CD4-positive, CD25-positive, alpha-beta regulatory T cell (primary cell): ENCODE results near the gene RNLS. TPM values are rescaled to one million over a fixed set of nuclear protein-coding genes. Genes with fewer than 3 reads are reported as not detected.
A peak's percentile ranks its signal among the peaks of the same experiment; 100 is the strongest.

Experiments used
- ATAC-seq, 2 donors: fragments of 150-1000 bp; cut with Tn5 transposase; one replicate each; pipeline ENCODE4 v1.10.0; 2021; ENCODE audit warnings: low read depth in 2 of 2, moderate number of reproducible peaks in 2 of 2, moderate library complexity in 1 of 2
- DNase-seq, 3 donors: peaks; one replicate each; pipeline versions ENCODE4 v3.0.0 to v3.0.0-alpha.2; 2012 to 2022; ENCODE audit warnings: mixed read lengths in 1 of 3
- H3K27ac ChIP-seq: one replicate; pipeline ENCODE4 v1.7.0; 2013; ENCODE audit warnings: mild to moderate bottlenecking, low read length; ENCODE audit not compliant: insufficient read depth, poor library complexity, severe bottlenecking
- H3K27me3 ChIP-seq: one replicate; pipeline ENCODE4 v1.7.0; 2013; ENCODE audit warnings: low read length; ENCODE audit not compliant: control insufficient read depth, insufficient read depth
- H3K36me3 ChIP-seq: one replicate; pipeline ENCODE4 v1.7.0; 2013; ENCODE audit warnings: mild to moderate bottlenecking, low read length, moderate library complexity; ENCODE audit not compliant: control insufficient read depth, insufficient read depth
- H3K4me1 ChIP-seq: 2 replicates; pipeline ENCODE4 v1.7.0; 2013; ENCODE audit warnings: mild to moderate bottlenecking, low read length; ENCODE audit not compliant: insufficient read depth, control insufficient read depth, poor library complexity, severe bottlenecking
- H3K4me3 ChIP-seq: one replicate; pipeline ENCODE4 v1.7.0; 2013; ENCODE audit warnings: low read depth, mild to moderate bottlenecking, low read length, moderate library complexity
- H3K9me3 ChIP-seq, 2 experiments: 1 replicate in 1 of 2; 2 replicates in 1 of 2; pipeline ENCODE4 v1.7.0; 2013; ENCODE audit warnings: low read length in 2 of 2, mild to moderate bottlenecking in 1 of 2, moderate library complexity in 1 of 2; ENCODE audit not compliant: control insufficient read depth in 2 of 2
- H3K27ac Mint-ChIP-seq, 3 donors: one replicate each; pipeline ENCODE4 v1.8.0; 2020 to 2022; ENCODE audit warnings: mild to moderate bottlenecking in 3 of 3, mixed read lengths in 3 of 3, moderate library complexity in 2 of 3
- H3K27me3 Mint-ChIP-seq: one replicate; pipeline ENCODE4 v1.8.0; 2022; ENCODE audit warnings: mild to moderate bottlenecking, mixed read lengths
- H3K36me3 Mint-ChIP-seq: one replicate; pipeline ENCODE4 v1.8.0; 2020; ENCODE audit warnings: mixed read lengths
- H3K4me1 Mint-ChIP-seq, 4 donors: one replicate each; pipeline ENCODE4 v1.8.0; 2020 to 2022; ENCODE audit warnings: mixed read lengths in 4 of 4, mild to moderate bottlenecking in 1 of 4
- H3K4me3 Mint-ChIP-seq, 4 donors: one replicate each; pipeline ENCODE4 v1.8.0; 2020 to 2022; ENCODE audit warnings: mild to moderate bottlenecking in 4 of 4, mixed read lengths in 4 of 4, moderate library complexity in 3 of 4
- H3K9me3 Mint-ChIP-seq, 7 donors: one replicate each; pipeline ENCODE4 v1.8.0; 2020 to 2022; ENCODE audit warnings: mixed read lengths in 7 of 7, mild to moderate bottlenecking in 3 of 7, moderate library complexity in 2 of 7
- polyA plus RNA-seq, 4 donors: library from polyadenylated mRNA; unstranded; fragments of 300-500 nt; fragmentation: Illumina TruSeq; gene quantifications; one replicate each; pipeline ENCODE4 v1.2.3, GENCODE V29; 2021
- total RNA-seq: library from RNA; stranded (reverse); gene quantifications from one replicate; pipeline ENCODE4 v1.2.3, GENCODE V29; 2022

RNLS gene
- total and polyA plus RNA-seq, 5 donors from 2014 or later: 1.6 to 5.6 (median 4.4) TPM

DNA sequence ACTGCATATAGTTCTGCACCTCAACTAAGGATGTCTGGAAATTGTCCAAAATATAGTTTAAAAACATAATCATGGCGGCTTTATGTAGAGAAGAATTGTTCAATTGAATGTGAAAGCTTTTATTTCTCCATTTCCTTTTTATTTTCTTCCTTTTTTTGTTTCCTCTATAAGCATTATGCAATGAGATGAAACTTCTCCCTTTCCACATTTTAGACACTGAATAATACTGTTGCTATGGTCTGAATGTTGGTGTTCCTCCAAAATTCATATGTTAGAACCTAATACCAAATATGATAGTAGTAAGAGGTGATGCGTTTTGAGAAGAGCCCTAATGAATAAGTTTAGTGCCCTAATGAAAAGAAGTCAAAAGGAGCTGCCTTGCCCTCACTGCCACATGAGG lies 175.0 kb downstream of the RNLS start:
- Mint-ChIP-seq H3K27ac (no peak overlapping the region), H3K9me3 (no peaks in the 10 kb centered on the region), H3K36me3 (no peaks in the 10 kb centered on the region), H3K4me1 (peaks cover 0 to 9% (median 0%) of the 10 kb centered on the region in 4 donors), H3K4me3 (no peak overlapping the region), H3K27me3 (no peaks in the 10 kb centered on the region)
- no peak for DNase-seq
- H3K27ac ChIP-seq: no peak overlapping the region
- no peaks in the 10 kb centered on the region for H3K4me1 ChIP-seq
- ATAC-seq: no peak
- no peak overlapping the region for H3K4me3 ChIP-seq
- no peaks in the 10 kb centered on the region for H3K27me3 ChIP-seq
- no peaks in the 10 kb centered on the region for H3K36me3 ChIP-seq
- no peaks in the 10 kb centered on the region for H3K9me3 ChIP-seq

DNA sequence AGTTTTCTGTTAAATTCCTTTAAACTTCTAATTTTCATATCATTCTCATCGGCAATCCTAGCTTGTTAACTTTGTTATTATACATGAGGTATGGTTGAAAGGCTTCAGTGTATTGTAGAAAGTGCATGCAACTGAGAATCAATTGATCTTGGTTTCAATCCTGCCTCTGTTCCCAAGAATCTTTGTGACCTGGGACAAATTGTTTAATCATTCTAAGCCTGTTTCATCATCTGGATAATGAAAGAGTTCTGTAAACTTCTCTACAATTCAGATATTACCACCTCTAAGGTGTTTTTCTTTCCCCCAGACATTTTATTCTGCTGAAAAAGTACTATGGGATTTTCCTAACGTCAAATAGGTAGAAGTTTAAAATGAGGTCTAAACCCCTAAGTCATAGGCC lies 179.0 kb downstream of the RNLS start:
- no peak overlapping the region for H3K27ac Mint-ChIP-seq
- no peaks in the 10 kb centered on the region for H3K27me3 Mint-ChIP-seq

DNA sequence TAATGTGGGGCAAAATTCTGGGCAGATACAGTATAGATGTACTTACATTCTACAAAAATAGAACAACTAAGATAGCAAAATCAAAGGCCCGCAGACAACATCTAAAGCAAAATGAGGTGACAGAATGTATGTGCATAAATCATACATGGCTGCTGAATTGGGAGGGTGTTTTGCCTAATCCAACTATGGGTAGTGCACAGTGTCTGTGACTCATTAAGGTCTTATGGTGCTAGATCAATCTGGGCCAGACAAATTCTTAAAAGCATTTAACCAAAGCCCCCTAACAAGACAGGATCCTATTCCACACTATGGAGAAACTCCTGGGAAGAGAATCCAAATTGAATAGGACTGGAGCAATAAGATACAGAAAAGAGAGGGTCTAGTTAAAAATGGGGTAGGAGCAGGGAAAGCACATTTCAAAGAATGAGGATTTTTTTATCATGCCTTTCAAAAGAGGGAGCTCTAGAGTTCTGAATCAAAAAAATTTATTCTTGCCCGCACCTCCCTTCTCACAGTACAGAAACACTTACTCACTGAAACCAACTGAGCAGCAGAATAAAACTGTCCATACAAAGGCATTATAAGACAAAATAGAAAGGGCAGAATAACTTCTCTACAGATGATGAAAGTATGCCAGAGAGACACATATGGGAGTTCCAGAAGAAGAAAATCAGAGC lies 181.3 kb downstream of the RNLS start:
- no peaks in the 10 kb centered on the region for H3K36me3 Mint-ChIP-seq
- H3K4me3 Mint-ChIP-seq: no peak overlapping the region
- no peaks in the 10 kb centered on the region for H3K4me1 ChIP-seq
- no peaks in the 10 kb centered on the region for H3K27me3 ChIP-seq
- H3K27me3 Mint-ChIP-seq: no peaks in the 10 kb centered on the region
- H3K9me3 ChIP-seq: peaks cover 10 to 17% of the 10 kb centered on the region in 2 experiments
- peaks cover 0 to 31% (median 6%) of the 10 kb centered on the region in 7 donors for H3K9me3 Mint-ChIP-seq
- no peak overlapping the region for H3K4me3 ChIP-seq
- peaks cover 0 to 6% (median 3%) of the 10 kb centered on the region in 4 donors for H3K4me1 Mint-ChIP-seq
- DNase-seq (no peak), ATAC-seq (no peak)
- H3K27ac ChIP-seq: no peak overlapping the region
- no peak overlapping the region for H3K27ac Mint-ChIP-seq
- H3K36me3 ChIP-seq: no peaks in the 10 kb centered on the region

More for the DNA sequence above, 179.0 kb downstream of the RNLS start:
- H3K27ac ChIP-seq: no peak overlapping the region
- peaks cover 1 to 4% of the 10 kb centered on the region in 2 experiments for H3K9me3 ChIP-seq
- DNase-seq (no peak), ATAC-seq (no peak)
- H3K4me1 ChIP-seq: no peaks in the 10 kb centered on the region
- H3K4me3 ChIP-seq: no peak overlapping the region
- H3K36me3 Mint-ChIP-seq: no peaks in the 10 kb centered on the region
- H3K36me3 ChIP-seq: no peaks in the 10 kb centered on the region
- peaks cover 2 to 9% (median 5%) of the 10 kb centered on the region in 4 donors for H3K4me1 Mint-ChIP-seq
- no peaks in the 10 kb centered on the region for H3K27me3 ChIP-seq
- no peak overlapping the region for H3K4me3 Mint-ChIP-seq
- H3K9me3 Mint-ChIP-seq: peaks cover 0 to 9% (median 0%) of the 10 kb centered on the region in 7 donors

DNA sequence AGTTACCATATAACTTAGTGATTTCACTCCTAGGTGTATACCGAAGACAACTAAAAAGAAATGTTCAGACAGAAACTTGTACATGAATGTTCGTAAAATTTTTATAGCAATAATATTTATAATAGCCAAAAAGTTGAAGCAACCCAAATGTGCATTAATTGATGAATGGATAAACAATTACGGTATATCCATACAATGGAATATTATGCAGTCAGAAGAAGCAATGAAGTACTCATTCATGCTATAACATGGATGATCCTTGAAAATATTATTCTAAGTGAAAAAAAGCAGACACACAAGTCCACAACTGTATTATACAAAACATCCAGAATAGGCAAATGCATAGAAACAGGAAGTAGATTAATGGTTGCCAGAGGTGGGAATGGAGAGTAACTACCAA lies 183.9 kb downstream of the RNLS start:
- H3K9me3 ChIP-seq: peaks cover 23 to 24% of the 10 kb centered on the region in 2 experiments
- ATAC-seq (no peak), DNase-seq (no peak)
- no peak overlapping the region for H3K4me3 ChIP-seq
- Mint-ChIP-seq H3K27me3 (no peaks in the 10 kb centered on the region), H3K27ac (peak overlapping the region in 1 of 3 donors; percentile 29), H3K4me1 (peaks cover 0 to 6% (median 3%) of the 10 kb centered on the region in 4 donors), H3K4me3 (no peak overlapping the region), H3K36me3 (no peaks in the 10 kb centered on the region), H3K9me3 (peaks cover 0 to 44% (median 6%) of the 10 kb centered on the region in 7 donors)
- H3K4me1 ChIP-seq: no peaks in the 10 kb centered on the region
- no peak overlapping the region for H3K27ac ChIP-seq
- no peaks in the 10 kb centered on the region for H3K36me3 ChIP-seq
- no peaks in the 10 kb centered on the region for H3K27me3 ChIP-seq

DNA sequence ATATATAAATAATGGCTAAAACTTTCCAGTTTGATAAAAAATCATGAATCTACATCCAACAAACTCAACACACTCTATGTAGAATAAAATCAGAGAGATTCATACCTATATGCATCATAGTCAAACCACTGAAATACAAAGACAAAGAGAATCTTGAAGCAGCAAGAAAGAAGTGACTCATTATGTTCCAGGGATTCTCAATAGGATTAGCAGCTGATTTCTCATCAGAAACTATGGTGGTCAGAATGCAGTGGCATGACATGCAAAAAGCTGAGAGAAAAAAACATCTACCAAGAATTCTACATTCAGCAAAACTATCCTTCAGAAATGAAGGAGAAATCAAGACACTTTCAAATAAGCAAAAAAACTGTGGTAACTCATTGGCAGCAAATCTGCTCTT lies 187.4 kb downstream of the RNLS start:
- H3K36me3 Mint-ChIP-seq: no peaks in the 10 kb centered on the region
- H3K27ac Mint-ChIP-seq: no peak overlapping the region
- Histone ChIP-seq H3K27me3 (no peaks in the 10 kb centered on the region), H3K9me3 (peaks cover 23 to 24% of the 10 kb centered on the region in 2 experiments), H3K27ac (no peak overlapping the region), H3K4me1 (peaks cover 9% of the 10 kb centered on the region), H3K4me3 (no peak overlapping the region), H3K36me3 (no peaks in the 10 kb centered on the region)
- no peak overlapping the region for H3K4me3 Mint-ChIP-seq
- DNase-seq (no peak), ATAC-seq (no peak)
- H3K9me3 Mint-ChIP-seq: peaks cover 0 to 44% (median 6%) of the 10 kb centered on the region in 7 donors
- H3K4me1 Mint-ChIP-seq: peaks cover 10 to 14% (median 12%) of the 10 kb centered on the region in 4 donors
- H3K27me3 Mint-ChIP-seq: no peaks in the 10 kb centered on the region

DNA sequence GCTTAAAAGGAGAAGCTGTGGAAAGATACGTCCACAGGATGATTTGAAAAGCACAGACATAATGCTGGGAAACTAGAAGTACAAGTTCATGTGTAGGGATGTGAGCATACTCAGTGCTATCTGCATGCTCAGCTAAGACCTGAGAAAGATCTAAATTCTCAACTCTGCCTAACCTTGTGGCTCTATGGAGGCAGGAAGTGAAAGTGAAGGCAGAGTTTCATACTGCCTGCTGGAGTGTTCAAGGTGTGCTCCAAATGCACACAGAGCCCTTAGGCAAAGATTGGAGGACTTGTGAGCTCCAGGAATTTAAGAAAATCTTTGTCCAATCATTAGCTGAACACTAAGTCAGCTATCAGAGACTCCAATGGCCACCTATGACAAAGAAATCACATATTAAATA lies 190.9 kb downstream of the RNLS start:
- H3K27me3 ChIP-seq: no peaks in the 10 kb centered on the region
- H3K27ac ChIP-seq: no peak overlapping the region
- DNase-seq (peak in 1 of 3 donors; percentile 78), ATAC-seq (peak; percentile 85 to 88)
- peak overlapping the region in 2 of 3 donors; percentile 69 to 88 for H3K27ac Mint-ChIP-seq
- H3K36me3 Mint-ChIP-seq: no peaks in the 10 kb centered on the region
- no peaks in the 10 kb centered on the region for H3K27me3 Mint-ChIP-seq
- H3K9me3 Mint-ChIP-seq: peaks cover 0 to 17% (median 5%) of the 10 kb centered on the region in 7 donors
- H3K4me1 Mint-ChIP-seq: peaks cover 10 to 18% (median 14%) of the 10 kb centered on the region in 4 donors
- H3K4me1 ChIP-seq: peaks cover 28% of the 10 kb centered on the region
- H3K4me3 ChIP-seq: peak overlapping the region; percentile 60
- H3K9me3 ChIP-seq: peaks cover 7 to 17% of the 10 kb centered on the region in 2 experiments
- no peaks in the 10 kb centered on the region for H3K36me3 ChIP-seq
- H3K4me3 Mint-ChIP-seq: peak overlapping the region in 1 of 4 donors; percentile 44

DNA sequence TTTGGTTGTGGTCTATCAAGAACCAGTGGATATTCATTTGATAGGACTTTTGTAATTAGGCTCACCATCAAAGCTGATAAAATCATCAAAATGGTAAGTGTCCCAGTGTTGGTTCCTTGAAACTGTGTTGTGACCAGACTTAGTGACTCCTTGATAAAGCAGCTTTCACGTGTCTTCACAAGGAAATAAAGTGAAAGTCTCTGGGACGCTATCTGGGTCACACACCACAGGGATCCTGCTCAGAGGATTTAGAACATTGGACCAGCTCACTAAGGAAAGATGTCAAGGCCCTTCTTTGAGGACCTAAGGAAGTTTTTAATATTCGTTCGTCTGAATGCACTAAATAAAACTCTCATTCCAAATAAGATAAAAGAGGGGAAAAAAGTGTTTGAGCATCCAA lies 193.1 kb downstream of the RNLS start:
- no peaks in the 10 kb centered on the region for H3K36me3 ChIP-seq
- no peak overlapping the region for H3K27ac ChIP-seq
- H3K27me3 Mint-ChIP-seq: no peaks in the 10 kb centered on the region
- H3K4me1 ChIP-seq: peaks cover 49% of the 10 kb centered on the region
- peaks cover 14 to 24% (median 23%) of the 10 kb centered on the region in 4 donors for H3K4me1 Mint-ChIP-seq
- H3K4me3 ChIP-seq: no peak overlapping the region
- no peaks in the 10 kb centered on the region for H3K27me3 ChIP-seq
- ATAC-seq (no peak), DNase-seq (no peak)
- H3K4me3 Mint-ChIP-seq: no peak overlapping the region
- peaks cover 0 to 2% (median 0%) of the 10 kb centered on the region in 7 donors for H3K9me3 Mint-ChIP-seq
- no peaks in the 10 kb centered on the region for H3K36me3 Mint-ChIP-seq
- H3K9me3 ChIP-seq: no peaks in the 10 kb centered on the region
- H3K27ac Mint-ChIP-seq: no peak overlapping the region

DNA sequence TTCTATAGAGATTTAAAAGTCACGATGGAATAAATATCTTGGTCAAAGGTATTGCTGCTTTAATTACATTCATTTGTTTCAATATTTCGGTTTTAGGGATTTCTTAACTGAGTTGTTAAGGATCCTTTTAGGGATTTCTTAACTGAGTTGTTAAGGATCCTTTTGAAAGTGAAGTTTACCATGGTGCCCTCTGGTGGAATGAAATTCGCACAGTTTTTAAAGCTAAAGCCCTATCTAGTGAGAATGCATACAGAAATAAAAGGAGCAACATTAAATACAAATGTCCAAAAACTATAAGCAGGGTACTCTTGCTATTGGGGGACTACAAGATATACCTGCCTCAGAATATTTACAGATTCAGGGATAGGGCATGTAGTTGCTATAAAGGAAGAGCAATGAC lies 193.7 kb downstream of the RNLS start:
- Histone ChIP-seq H3K36me3 (no peaks in the 10 kb centered on the region), H3K9me3 (no peaks in the 10 kb centered on the region), H3K27ac (no peak overlapping the region), H3K4me3 (no peak overlapping the region), H3K4me1 (peaks cover 55% of the 10 kb centered on the region), H3K27me3 (no peaks in the 10 kb centered on the region)
- ATAC-seq (no peak), DNase-seq (peak; percentile 2 to 72 (median 50))
- peak overlapping the region in 1 of 3 donors; percentile 26 for H3K27ac Mint-ChIP-seq
- no peak overlapping the region for H3K4me3 Mint-ChIP-seq
- H3K4me1 Mint-ChIP-seq: peaks cover 14 to 27% (median 23%) of the 10 kb centered on the region in 4 donors
- H3K36me3 Mint-ChIP-seq: no peaks in the 10 kb centered on the region
- H3K27me3 Mint-ChIP-seq: no peaks in the 10 kb centered on the region
- peaks cover 0 to 2% (median 0%) of the 10 kb centered on the region in 7 donors for H3K9me3 Mint-ChIP-seq
